Loucy (cell line): Measurements from ENCODE around the gene ATP5ME.

Source experiments
- CTCF ChIP-seq: fragments of 200-600 bp; sonication (generic); conservative IDR thresholded peaks from 2 replicates; pipeline ENCODE4 v1.5.1; 2014; ENCODE audit warnings: mild to moderate bottlenecking, antibody characterized with exemption, low read length
- EZH2phosphoT487 ChIP-seq: fragments of 200-600 bp; IDR thresholded peaks from 2 replicates; pipeline ENCODE4 v1.6.1; 2018; ENCODE audit warnings: antibody characterized with exemption, mild to moderate bottlenecking, moderate library complexity, borderline replicate concordance

DNA sequence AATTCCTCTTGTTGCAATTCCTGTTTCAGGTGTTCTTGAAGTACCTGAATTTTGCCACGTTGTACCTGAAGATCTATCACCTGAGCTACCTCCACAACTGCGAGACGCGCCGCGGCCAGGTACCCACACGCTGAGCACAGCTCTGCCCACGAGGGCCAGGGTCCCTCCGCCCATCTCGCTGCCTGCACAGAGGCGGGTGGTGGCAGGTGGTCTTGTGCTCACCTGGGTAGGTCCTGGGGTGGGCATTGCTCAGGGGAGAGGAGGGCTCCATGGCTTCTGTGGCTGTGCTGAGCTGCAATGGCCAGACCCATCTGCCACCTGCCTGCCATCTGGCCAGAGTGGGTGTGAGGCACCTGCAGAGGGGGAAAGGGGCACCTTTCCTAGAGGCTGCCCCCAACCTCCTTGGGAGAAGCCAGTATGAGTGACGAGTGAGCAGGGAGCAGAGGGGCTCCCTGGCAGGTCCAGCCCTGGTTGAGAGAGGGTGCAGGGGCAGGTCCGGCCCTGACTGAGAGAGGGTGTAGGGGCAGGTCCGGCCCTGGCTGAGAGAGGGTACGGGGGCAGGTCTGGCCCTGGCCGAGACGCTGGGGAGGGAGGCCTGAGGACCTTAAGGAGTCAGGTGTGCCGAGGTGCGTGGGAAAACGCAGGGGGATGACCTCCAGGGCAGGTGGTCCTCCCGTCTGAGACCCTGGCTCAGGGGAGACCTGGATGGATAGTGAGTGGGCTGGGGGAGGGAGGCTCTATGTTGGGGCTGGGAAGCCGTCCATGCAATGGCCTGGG is 38.0 kb downstream of the ATP5ME start:
- no peak for TF ChIP-seq CTCF
- no peak for TF ChIP-seq EZH2phosphoT487
